Sigmoid colon (tissue), 7 donors: ENCODE data around the gene FAU. TPM values are rescaled to one million over a fixed set of nuclear protein-coding genes. Genes with fewer than 3 reads are reported as not detected.
A peak's percentile ranks its signal among the peaks of the same experiment; 100 is the strongest.

Experiments used
- DNase-seq: peaks from one replicate; pipeline ENCODE4 v3.0.0-alpha.2; 2019
- H3K27ac ChIP-seq, 4 donors: fragments of 200-600 bp; sonication (generic); one replicate each; pipeline ENCODE4 v1.5.1; 2016 to 2019; ENCODE audit warnings: mild to moderate bottlenecking in 1 of 4
- H3K27me3 ChIP-seq, 3 donors: fragments of 200-600 bp; sonication (generic); one replicate each; pipeline ENCODE4 v1.5.1; 2019; ENCODE audit warnings: mild to moderate bottlenecking in 1 of 3
- H3K36me3 ChIP-seq, 4 donors: fragments of 200-600 bp; sonication (generic); one replicate each; pipeline ENCODE4 v1.5.1; 2016 to 2019
- H3K4me1 ChIP-seq, 4 donors: fragments of 200-600 bp; sonication (generic); one replicate each; pipeline ENCODE4 v1.5.1; 2017 to 2019
- H3K4me3 ChIP-seq, 4 donors: fragments of 200-600 bp; sonication (generic); one replicate each; pipeline ENCODE4 v1.5.1; 2017 to 2019; ENCODE audit warnings: mild to moderate bottlenecking in 2 of 4, moderate library complexity in 1 of 4
- H3K9me3 ChIP-seq, 4 donors: fragments of 200-600 bp in 3 of 4; sonication (generic) in 3 of 4; one replicate each; pipeline versions ENCODE4 v1.5.1 to v1.6.1; 2013 to 2019
- CTCF ChIP-seq, 4 experiments: fragments of 450-650 bp in 3 of 4; fragments of 200-600 bp in 1 of 4; IDR thresholded peaks; one replicate each; pipeline ENCODE4 v1.5.1; 2016 to 2019; ENCODE audit warnings: antibody characterized with exemption in 4 of 4, mild to moderate bottlenecking in 3 of 4, moderate library complexity in 2 of 4
- EP300 ChIP-seq, 4 donors: sonication (generic); formaldehyde crosslinking; IDR thresholded peaks; one replicate each; pipeline ENCODE4 v1.6.1; 2017; ENCODE audit warnings: antibody characterized with exemption in 4 of 4
- POLR2A ChIP-seq, 2 donors: fragments of 450-650 bp; IDR thresholded peaks; one replicate each; pipeline ENCODE4 v1.6.1; 2016; ENCODE audit warnings: antibody characterized with exemption in 2 of 2, mild to moderate bottlenecking in 2 of 2, moderate library complexity in 2 of 2
- POLR2AphosphoS5 ChIP-seq, 4 donors: sonication (generic); formaldehyde crosslinking; IDR thresholded peaks; one replicate each; pipeline ENCODE4 v1.6.1; 2017; ENCODE audit warnings: antibody characterized with exemption in 4 of 4
- WGBS, 2 donors: extraction: QIAGEN DNeasy Blood & Tissue Kit; methylation state at CpG; one replicate each; pipeline ENCODE4 v1.1.7; 2013; 5-methylcytosine and 5-hydroxymethylcytosine counted together
- intact Hi-C: fragments of 100-400 bp; cut with DNase I; formaldehyde crosslinking; loops from one replicate; pipeline ENCODE4 v1.15.1; 2023
- polyA plus RNA-seq, 3 donors: library from polyadenylated mRNA; stranded (reverse); fragments of 200-250 nt; gene quantifications; one replicate each; pipeline ENCODE4 v1.2.3, GENCODE V29; 2013
- total RNA-seq, 4 donors: library from RNA; depleted of rRNA; stranded (reverse); fragments of >200 nt; gene quantifications; one replicate each; pipeline ENCODE4 v1.1.0, GENCODE V29; 2016
- donor health status: healthy with polysubstance abuse.
- donor health status: Bipolar disorder and iron deficiency.
- donor health status: healthy.

FAU gene
- total and polyA plus RNA-seq, 7 donors = 811 to 1,561 (median 1,235) TPM

- Histone ChIP-seq H3K9me3 (no peaks in the 10 kb centered on the region), H3K27ac (no peak overlapping the region), H3K4me1 (peaks cover 0 to 60% (median 54%) of the 10 kb centered on the region in 4 donors), H3K36me3 (peaks cover under 1 to 23% (median 5%) of the 10 kb centered on the region in 4 donors), H3K4me3 (no peak overlapping the region), H3K27me3 (no peaks in the 10 kb centered on the region)
- 91 to 92% methylated on average over 11 of the region's 11 CpGs for WGBS, 2 donors
- no peak for TF ChIP-seq POLR2A (IDR thresholded peaks at IDR 0.05)
- TF ChIP-seq POLR2AphosphoS5 (IDR thresholded peaks at IDR 0.05) = peak in 1 of 4 donors; percentile 7
- intact Hi-C loops = loop anchor here (10.0 kb wide), 2 partner anchors 270 to 500 kb away; partner anchors contain the start of genes CDC42BPG, MAP3K11 and PCNX3
- peak; percentile 62 for DNase-seq
Measured at GRCh38 chr11:65114538-65115171, 7.3 kb downstream of the FAU start.

GRCh38 chr11:65113839-65114238, 8.1 kb downstream of the FAU start:
- no peak overlapping the region for H3K4me3 ChIP-seq
- TF ChIP-seq POLR2AphosphoS5 (IDR thresholded peaks at IDR 0.05) (no peak), CTCF (IDR thresholded peaks at IDR 0.05) (no peak), POLR2A (IDR thresholded peaks at IDR 0.05) (no peak), EP300 (IDR thresholded peaks at IDR 0.05) (no peak)
- intact Hi-C loops = loop anchor here (10.0 kb wide), 2 partner anchors 269 to 501 kb away; partner anchors contain the start of genes CDC42BPG, MAP3K11 and PCNX3
- H3K27me3 ChIP-seq = no peaks in the 10 kb centered on the region
- no peaks in the 10 kb centered on the region for H3K9me3 ChIP-seq
- peak; percentile 44 for DNase-seq
- H3K4me1 ChIP-seq = peaks cover 0 to 60% (median 53%) of the 10 kb centered on the region in 4 donors
- 52 to 73% methylated on average over 6 of the region's 6 CpGs for WGBS, 2 donors
- peaks cover 0 to 23% (median 5%) of the 10 kb centered on the region in 4 donors for H3K36me3 ChIP-seq
- H3K27ac ChIP-seq = no peak overlapping the region

- TF ChIP-seq POLR2A (IDR thresholded peaks at IDR 0.05) (no peak), EP300 (IDR thresholded peaks at IDR 0.05) (no peak), CTCF (IDR thresholded peaks at IDR 0.05) (no peak), POLR2AphosphoS5 (IDR thresholded peaks at IDR 0.05) (no peak)
- WGBS, 2 donors = 5 to 16% methylated on average over 14 of the region's 14 CpGs
- Histone ChIP-seq H3K4me3 (peak overlapping the region; percentile 35 to 58 (median 49)), H3K4me1 (peaks cover 0 to 60% (median 53%) of the 10 kb centered on the region in 4 donors), H3K27me3 (no peaks in the 10 kb centered on the region), H3K27ac (peak overlapping the region in 1 of 4 donors; percentile 81), H3K36me3 (peaks cover 2 to 26% (median 9%) of the 10 kb centered on the region in 4 donors), H3K9me3 (no peaks in the 10 kb centered on the region)
- peak; percentile 66 for DNase-seq
- intact Hi-C loops = loop anchor here (10.0 kb wide), 2 partner anchors 269 to 501 kb away; partner anchors contain the start of genes CDC42BPG, MAP3K11 and PCNX3
Measured at GRCh38 chr11:65113361-65113756, 8.6 kb downstream of the FAU start.

- H3K36me3 ChIP-seq = peaks cover 8 to 32% (median 16%) of the 10 kb centered on the region in 4 donors
- peaks cover 0 to 60% (median 50%) of the 10 kb centered on the region in 4 donors for H3K4me1 ChIP-seq
- intact Hi-C loops = loop anchor here (10.0 kb wide), 2 partner anchors 268 to 502 kb away; partner anchors contain the start of genes CDC42BPG, MAP3K11 and PCNX3
- TF ChIP-seq POLR2A (IDR thresholded peaks at IDR 0.05) = no peak
- TF ChIP-seq CTCF (IDR thresholded peaks at IDR 0.05) = peak; percentile 62 to 92 (median 80)
- no peak for TF ChIP-seq EP300 (IDR thresholded peaks at IDR 0.05)
- peak in 2 of 4 donors; percentile 24 to 55 for TF ChIP-seq POLR2AphosphoS5 (IDR thresholded peaks at IDR 0.05)
- DNase-seq = peak; percentile 83
- no peaks in the 10 kb centered on the region for H3K27me3 ChIP-seq
- peak overlapping the region; percentile 35 to 58 (median 49) for H3K4me3 ChIP-seq
- WGBS, 2 donors = 1% methylated on average over 57 of the region's 57 CpGs
- no peaks in the 10 kb centered on the region for H3K9me3 ChIP-seq
- H3K27ac ChIP-seq = peak overlapping the region; percentile 81 to 85 (median 82)
Measured at GRCh38 chr11:65112546-65113360, 9.2 kb downstream of the FAU start.
